Stimulated activated CD8-positive, alpha-beta memory T cell treated with anti-CD3 and anti-CD28 coated beads, Interleukin-4, amount 100 ng/mL, for 4 hours (primary cell): ENCODE measurements around the gene NBEA.
"Not testable (repeated sequence)": the region's sequence is repeated elsewhere in the genome, so short reads cannot be mapped to it uniquely, and the experiment has no call there.

Experiments used
- DNase-seq, 2 donors: peaks; one replicate each; pipeline ENCODE4 v3.0.0-alpha.2; 2020; ENCODE audit warnings: low read depth in 2 of 2, low spot score in 1 of 2

NBEA gene

GRCh38 chr13:35365883-35366282 is 423.8 kb downstream of the NBEA start:
- no peak for DNase-seq

DNA sequence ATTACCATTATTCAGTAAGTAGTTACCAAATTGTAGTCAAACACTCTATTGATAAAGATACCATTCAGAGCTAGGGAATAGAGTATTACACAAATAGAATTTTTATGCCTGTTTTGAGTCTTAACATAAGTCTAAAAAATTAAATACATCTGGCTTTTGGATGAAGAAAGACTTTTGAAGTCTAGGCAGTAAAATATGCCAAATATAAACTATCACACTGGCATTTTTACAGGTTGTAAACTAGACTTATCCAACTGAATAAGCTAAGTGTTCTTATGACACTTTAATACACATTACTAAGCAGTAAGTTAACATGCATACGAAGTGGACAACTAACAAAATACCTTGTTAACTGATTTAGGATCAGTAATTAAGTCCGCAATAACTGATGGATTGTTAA is 425.5 kb downstream of the NBEA start:
- DNase-seq = no peak

- DNase-seq = no peak
Measured at GRCh38 chr13:35378939-35379338, 436.9 kb downstream of the NBEA start.

- no peak for DNase-seq
Measured at GRCh38 chr13:35379663-35380062, 437.6 kb downstream of the NBEA start.

DNA sequence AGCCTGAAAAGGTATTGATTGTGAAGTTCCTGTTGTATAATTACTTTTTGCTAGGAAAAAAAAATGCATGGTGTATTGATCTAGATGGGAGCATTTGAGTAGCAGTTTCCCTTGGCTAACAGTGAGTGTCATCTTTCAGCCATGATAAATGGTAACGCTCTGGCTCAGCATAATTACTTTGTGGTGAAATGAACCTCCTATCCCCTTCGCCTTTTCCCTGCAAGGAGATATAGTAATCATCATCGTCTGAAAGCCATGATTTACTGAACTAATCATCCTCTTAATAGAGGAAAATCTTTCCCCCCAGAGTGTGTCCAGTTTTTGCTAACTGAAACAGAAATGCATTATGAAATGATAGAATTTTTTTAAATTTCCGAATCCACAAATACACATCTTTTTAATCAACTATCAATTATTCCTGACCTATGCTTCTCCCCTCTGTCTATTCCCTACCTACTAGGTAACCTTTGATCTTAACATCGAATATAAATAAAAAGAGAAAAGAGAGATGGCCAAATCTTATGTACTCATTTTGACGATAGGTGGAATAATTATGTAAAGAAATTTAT is 445.7 kb downstream of the NBEA start:
- no peak for DNase-seq

- DNase-seq = no peak
Measured at GRCh38 chr13:35388441-35389355, 446.6 kb downstream of the NBEA start.

- no peak for DNase-seq
Measured at GRCh38 chr13:35389535-35389934, 447.5 kb downstream of the NBEA start.

- no peak for DNase-seq
Measured at GRCh38 chr13:35392768-35393167, 450.7 kb downstream of the NBEA start.

DNA sequence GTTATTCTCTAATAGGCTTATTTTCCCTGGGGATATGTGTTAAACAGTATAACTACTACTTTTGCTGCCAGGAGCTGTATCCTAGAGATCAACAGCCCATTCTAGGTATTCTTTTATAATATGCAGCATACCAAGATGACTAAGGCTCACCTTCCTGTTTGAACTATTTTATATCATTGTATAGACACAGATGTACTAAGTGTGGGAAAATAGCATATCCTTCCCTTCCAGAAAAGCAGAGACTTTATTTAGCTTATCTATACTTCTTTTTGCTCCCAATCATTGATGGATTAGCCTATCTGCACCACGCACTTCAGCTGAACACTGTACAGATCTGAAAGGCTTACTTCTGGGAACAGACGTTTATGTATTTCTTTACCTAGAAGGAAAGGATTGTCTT is 451.8 kb downstream of the NBEA start:
- no peak for DNase-seq

DNA sequence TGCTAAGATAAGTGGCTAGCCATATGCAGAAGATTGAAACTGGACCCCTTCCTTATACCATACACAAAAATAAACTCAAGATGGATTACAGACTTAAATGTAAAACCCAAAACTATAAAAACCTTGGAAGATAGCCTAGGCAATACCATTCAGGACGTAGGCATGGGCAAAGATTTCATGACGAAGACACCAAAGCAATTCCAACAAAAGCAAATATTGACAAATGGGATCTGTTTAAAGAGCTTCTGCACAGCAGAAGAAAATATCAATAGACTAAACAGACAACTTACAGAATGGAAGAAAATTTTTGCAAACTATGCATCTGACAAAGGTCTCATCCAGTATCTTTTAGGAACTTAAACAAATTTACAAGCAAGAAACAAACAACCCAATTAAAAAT is 466.2 kb downstream of the NBEA start:
- DNase-seq = not testable (repeated sequence)

- DNase-seq = no peak
Measured at GRCh38 chr13:35411059-35411744, 469.1 kb downstream of the NBEA start.

- DNase-seq = no peak
Measured at GRCh38 chr13:35448465-35448864, 506.4 kb downstream of the NBEA start.

DNA sequence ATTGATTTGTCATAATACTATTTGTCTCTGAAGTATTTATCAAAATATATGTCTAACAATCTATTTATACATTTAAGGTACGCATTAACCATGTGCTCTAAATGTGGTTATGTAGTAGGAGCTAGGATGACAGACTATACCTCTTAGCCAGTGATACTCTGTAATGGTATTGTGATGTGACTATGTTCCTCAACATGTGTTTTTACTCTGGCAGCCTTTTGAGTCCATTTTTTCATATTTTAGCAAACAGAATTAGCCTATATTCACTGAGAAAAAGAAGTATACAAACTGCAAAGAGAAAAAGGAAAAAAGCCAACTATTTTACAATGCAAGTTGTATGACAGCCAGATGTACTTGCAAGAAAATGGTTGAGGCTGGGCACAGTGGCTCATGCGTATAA is 507.8 kb downstream of the NBEA start:
- no peak for DNase-seq

DNA sequence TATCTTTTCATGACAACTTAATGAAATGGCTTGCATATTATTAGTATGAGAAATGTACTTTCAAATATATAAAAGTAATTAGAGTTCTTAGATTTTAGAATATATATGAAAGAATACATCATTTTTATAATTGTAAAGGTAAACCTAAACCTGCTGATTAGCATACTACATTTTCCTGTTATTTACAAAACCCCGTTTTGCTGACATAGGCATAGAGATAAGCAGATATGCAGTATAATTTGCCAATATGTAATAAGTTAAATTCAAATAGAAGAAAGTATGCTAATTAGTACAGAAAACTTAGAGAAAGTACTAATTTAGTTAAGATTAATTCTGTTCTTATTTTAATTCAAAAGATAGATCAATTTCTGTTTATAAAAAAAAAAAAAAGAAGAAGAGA is 513.0 kb downstream of the NBEA start:
- no peak for DNase-seq

DNA sequence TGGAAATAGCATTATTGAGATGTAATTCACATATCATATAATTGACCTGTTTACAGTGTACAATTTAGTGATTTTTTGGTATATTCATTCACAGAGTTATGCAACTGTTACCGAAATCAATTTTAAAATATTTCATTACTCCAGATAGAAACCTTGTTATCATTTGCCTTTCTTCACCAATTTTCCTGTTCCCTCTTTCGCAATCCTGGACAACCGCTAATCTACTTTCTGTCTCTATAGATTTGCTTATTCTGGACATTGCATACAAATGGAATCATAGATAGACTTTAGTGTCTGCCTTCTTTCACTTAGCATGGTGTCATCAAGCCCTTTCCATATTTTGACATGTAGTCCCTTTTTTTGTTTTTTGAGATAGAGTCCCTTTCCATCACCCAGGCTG is 515.2 kb downstream of the NBEA start:
- DNase-seq = no peak

- no peak for DNase-seq
Measured at GRCh38 chr13:35460061-35460460, 518.0 kb downstream of the NBEA start.

GRCh38 chr13:35465371-35465770 is 523.3 kb downstream of the NBEA start:
- DNase-seq = no peak

DNA sequence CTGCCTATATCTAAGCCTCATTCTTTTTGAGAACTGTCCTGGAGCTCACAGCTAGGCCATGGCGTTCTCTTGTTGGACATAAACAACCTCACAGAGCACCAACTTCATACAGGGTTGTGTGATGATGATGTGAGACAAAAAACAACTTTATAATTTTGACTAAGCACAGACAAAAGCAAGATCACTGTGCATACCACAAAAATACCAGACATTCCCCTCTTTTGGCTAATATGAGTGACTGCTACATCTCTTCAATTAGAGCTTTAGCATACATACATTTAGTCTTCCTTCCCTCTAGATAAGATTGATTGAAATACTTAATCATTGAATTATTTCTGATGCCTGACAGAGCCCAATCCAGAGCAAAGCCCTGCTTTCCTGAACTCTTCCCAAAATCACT is 526.1 kb downstream of the NBEA start:
- no peak for DNase-seq

- no peak for DNase-seq
Measured at GRCh38 chr13:35469806-35470525, 527.9 kb downstream of the NBEA start.

- no peak for DNase-seq
Measured at GRCh38 chr13:35470671-35471661, 528.9 kb downstream of the NBEA start.
